NCI-H2196 treated with DMSO at 0.1 percent for 48 hours (cell line): Measurements from ENCODE around the gene BHLHE41.

Source experiments
- DNase-seq: peaks from one replicate; lab custom pipeline; 2025; ENCODE audit not compliant: unreplicated experiment; lab: John Stamatoyannopoulos, UW

Gene BHLHE41

DNA sequence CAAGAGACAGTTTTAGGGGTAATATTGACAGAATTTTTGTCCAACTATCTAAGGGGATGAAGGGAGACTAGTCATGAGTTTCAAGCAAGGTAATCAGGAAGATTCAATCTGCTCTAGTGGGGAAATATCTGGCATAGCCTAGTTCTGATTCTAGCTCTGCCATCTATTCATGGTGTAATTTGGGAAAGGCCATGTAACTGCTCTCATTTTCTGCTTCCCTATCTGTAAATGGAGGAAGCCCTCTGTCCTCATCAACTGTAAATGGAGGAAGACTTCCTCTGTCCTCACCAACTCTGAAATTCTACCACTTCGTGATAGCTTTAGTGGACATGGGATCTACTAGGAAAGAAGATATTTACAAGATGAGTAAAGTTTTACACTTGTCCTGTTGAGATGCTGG is 37.9 kb downstream of the BHLHE41 start:
- DNase-seq: no peak

- DNase-seq: no peak
Observed at GRCh38 chr12:26080911-26081310, 43.9 kb downstream of the BHLHE41 start.

DNA sequence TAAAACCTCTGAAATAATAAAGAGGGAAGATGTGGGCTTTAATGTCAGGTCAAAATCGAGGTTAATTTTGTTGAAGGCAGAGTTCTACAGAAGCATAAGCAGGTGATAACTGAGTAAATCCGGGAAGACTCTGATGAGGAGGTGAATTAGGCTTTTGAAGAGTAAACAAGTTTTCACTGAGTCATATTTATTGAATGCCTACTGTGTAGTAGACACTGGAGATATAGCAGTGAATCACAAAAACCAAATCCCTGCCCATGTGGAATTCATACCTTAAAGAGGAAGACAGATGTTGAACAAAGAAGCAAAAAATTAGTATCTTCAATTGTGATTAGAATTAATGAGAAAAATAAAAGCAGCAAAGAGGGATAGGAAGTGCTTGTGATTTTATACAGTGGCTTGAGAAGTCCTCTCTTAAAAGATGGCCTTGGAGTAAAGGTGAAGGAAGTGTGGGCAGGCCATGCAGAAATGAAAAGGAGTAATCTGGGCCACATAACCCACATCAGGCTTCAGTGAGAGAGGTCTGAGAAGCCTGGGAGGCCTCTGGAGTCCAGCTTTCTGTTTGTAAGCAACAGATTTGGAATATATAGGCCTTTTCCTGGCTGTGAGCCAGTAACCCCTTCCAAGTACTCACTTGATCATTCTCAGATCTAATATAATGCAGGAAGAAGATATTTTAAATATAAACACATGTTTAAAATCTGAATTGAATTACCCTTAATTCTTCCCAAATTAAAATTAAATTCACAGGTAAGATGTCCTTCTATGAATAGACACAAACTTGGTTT is 46.7 kb downstream of the BHLHE41 start:
- no peak for DNase-seq
